H9 (cell line): Measurements from ENCODE around the gene TFDP1. TPM values are rescaled to one million over a fixed set of nuclear protein-coding genes. Genes with fewer than 3 reads are reported as not detected.
A peak's percentile ranks its signal among the peaks of the same experiment; 100 is the strongest.

Experiments used
- DNase-seq: peaks from one replicate; pipeline ENCODE4 v3.0.0-alpha.2; 2017
- H2AFZ ChIP-seq: one replicate; pipeline ENCODE4 v1.6.1; 2013; ENCODE audit warnings: mild to moderate bottlenecking, low read length, control low read depth, moderate library complexity
- H2AK5ac ChIP-seq: 2 replicates; pipeline ENCODE4 v1.6.1; 2013; ENCODE audit warnings: low read length, control low read depth, mixed read lengths; ENCODE audit not compliant: insufficient read length
- H2BK120ac ChIP-seq: one replicate; pipeline ENCODE4 v1.6.1; 2013; ENCODE audit warnings: low read depth, mild to moderate bottlenecking, low read length, control low read depth, inconsistent platforms; ENCODE audit not compliant: poor library complexity, severe bottlenecking
- H2BK12ac ChIP-seq: 2 replicates; pipeline ENCODE4 v1.6.1; 2013; ENCODE audit warnings: low read length, control low read depth, mixed read lengths, low read depth; ENCODE audit not compliant: insufficient read length
- H2BK15ac ChIP-seq: 2 replicates; pipeline ENCODE4 v1.6.1; 2013; ENCODE audit warnings: low read depth, low read length, control low read depth
- H2BK20ac ChIP-seq: one replicate; pipeline ENCODE4 v1.6.1; 2013; ENCODE audit warnings: low read depth, mild to moderate bottlenecking, low read length, control low read depth, inconsistent platforms; ENCODE audit not compliant: poor library complexity, severe bottlenecking
- H2BK5ac ChIP-seq: 2 replicates; pipeline ENCODE4 v1.6.1; 2013; ENCODE audit warnings: low read length, control low read depth, mixed read lengths; ENCODE audit not compliant: insufficient read length
- H3K14ac ChIP-seq: 2 replicates; pipeline ENCODE4 v1.6.1; 2013; ENCODE audit warnings: low read length, control low read depth; ENCODE audit not compliant: insufficient read depth
- H3K18ac ChIP-seq: 2 replicates; pipeline ENCODE4 v1.6.1; 2013; ENCODE audit warnings: low read depth, mild to moderate bottlenecking, mixed read lengths, low read length, control low read depth; ENCODE audit not compliant: insufficient read length
- H3K23ac ChIP-seq: 2 replicates; pipeline ENCODE4 v1.6.1; 2013; ENCODE audit warnings: low read length, control low read depth, mixed read lengths, low read depth; ENCODE audit not compliant: insufficient read length
- H3K23me2 ChIP-seq: 2 replicates; pipeline ENCODE4 v1.6.1; 2013; ENCODE audit warnings: low read depth, mild to moderate bottlenecking, mixed read lengths, low read length, control low read depth; ENCODE audit not compliant: insufficient read length, poor library complexity, severe bottlenecking
- H3K27ac ChIP-seq: 2 replicates; pipeline ENCODE4 v1.5.1; 2013; ENCODE audit warnings: low read length, control low read depth, mixed read lengths, low read depth; ENCODE audit not compliant: insufficient read length
- H3K27me3 ChIP-seq: 2 replicates; pipeline ENCODE4 v1.6.1; 2013; ENCODE audit warnings: low read length, control low read depth, inconsistent platforms; ENCODE audit not compliant: insufficient read depth
- H3K4ac ChIP-seq: 2 replicates; pipeline ENCODE4 v1.6.1; 2013; ENCODE audit warnings: low read depth, mild to moderate bottlenecking, control low read depth, inconsistent platforms, low read length, moderate library complexity
- H3K4me1 ChIP-seq: 2 replicates; pipeline ENCODE4 v1.6.1; 2013; ENCODE audit warnings: low read length, control low read depth, inconsistent platforms; ENCODE audit not compliant: insufficient read depth
- H3K4me2 ChIP-seq: 2 replicates; pipeline ENCODE4 v1.6.1; 2013; ENCODE audit warnings: low read length, control low read depth, mixed read lengths; ENCODE audit not compliant: insufficient read length, insufficient read depth
- H3K56ac ChIP-seq: 2 replicates; pipeline ENCODE4 v1.6.1; 2013; ENCODE audit warnings: low read depth, mild to moderate bottlenecking, mixed read lengths, low read length, control low read depth; ENCODE audit not compliant: insufficient read length
- H3K79me1 ChIP-seq: 2 replicates; pipeline ENCODE4 v1.6.1; 2013; ENCODE audit warnings: low read depth, mild to moderate bottlenecking, moderate library complexity, low read length, control low read depth, inconsistent platforms; ENCODE audit not compliant: insufficient read depth, poor library complexity, severe bottlenecking
- H3K79me2 ChIP-seq: 2 replicates; pipeline ENCODE4 v1.6.1; 2013; ENCODE audit warnings: low read length, control low read depth, inconsistent platforms; ENCODE audit not compliant: insufficient read depth
- H3K9ac ChIP-seq: 2 replicates; pipeline ENCODE4 v1.6.1; 2013; ENCODE audit warnings: low read length, control low read depth, mixed read lengths; ENCODE audit not compliant: insufficient read length; ENCODE audit errors: extremely low read depth
- H3K9me3 ChIP-seq: one replicate; pipeline ENCODE4 v1.6.1; 2013; ENCODE audit warnings: low read depth, low read length, inconsistent platforms; ENCODE audit not compliant: control insufficient read depth
- H3T11ph ChIP-seq: one replicate; pipeline ENCODE4 v1.6.1; 2013; ENCODE audit warnings: mild to moderate bottlenecking, low read length, control low read depth, inconsistent platforms
- H4K20me1 ChIP-seq: one replicate; pipeline ENCODE4 v1.6.1; 2013; ENCODE audit not compliant: control insufficient read depth, insufficient read length, insufficient read depth
- H4K5ac ChIP-seq: 2 replicates; pipeline ENCODE4 v1.6.1; 2013; ENCODE audit warnings: low read depth, mild to moderate bottlenecking, mixed read lengths, low read length, control low read depth; ENCODE audit not compliant: insufficient read length
- H4K8ac ChIP-seq: replicated peaks from 2 replicates; pipeline ENCODE4 v1.6.1; 2013; ENCODE audit warnings: low read length, control low read depth, mixed read lengths, low read depth; ENCODE audit not compliant: insufficient read length
- H4K91ac ChIP-seq: 2 replicates; pipeline ENCODE4 v1.6.1; 2013; ENCODE audit warnings: low read depth, mild to moderate bottlenecking, moderate library complexity, mixed read lengths, low read length, control low read depth; ENCODE audit not compliant: insufficient read length
- H3K27ac Mint-ChIP-seq, 3 experiments: 2 replicates in 2 of 3; 3 replicates in 1 of 3; pipeline ENCODE4 v1.8.0; 2020 to 2021; ENCODE audit warnings: mixed read lengths in 3 of 3, mild to moderate bottlenecking in 1 of 3, moderate library complexity in 1 of 3
- H3K27me3 Mint-ChIP-seq: 2 replicates; pipeline ENCODE4 v1.8.0; 2021; ENCODE audit warnings: low read depth, mild to moderate bottlenecking, moderate library complexity, mixed read lengths
- H3K36me3 Mint-ChIP-seq, 3 experiments: 2 replicates in 2 of 3; 3 replicates in 1 of 3; pipeline ENCODE4 v1.8.0; 2020 to 2021; ENCODE audit warnings: low read depth in 3 of 3, mixed read lengths in 3 of 3; ENCODE audit not compliant: insufficient read depth in 1 of 3
- H3K4me1 Mint-ChIP-seq, 2 experiments: 2 replicates each; pipeline ENCODE4 v1.8.0; 2020; ENCODE audit warnings: mixed read lengths in 2 of 2
- H3K4me3 Mint-ChIP-seq, 2 experiments: 2 replicates in 1 of 2; 3 replicates in 1 of 2; pipeline ENCODE4 v1.8.0; 2020 to 2021; ENCODE audit warnings: mild to moderate bottlenecking in 2 of 2, mixed read lengths in 2 of 2, moderate library complexity in 1 of 2
- H3K9me3 Mint-ChIP-seq, 2 experiments: 2 replicates in 1 of 2; 3 replicates in 1 of 2; pipeline ENCODE4 v1.8.0; 2020; ENCODE audit warnings: mild to moderate bottlenecking in 2 of 2, mixed read lengths in 2 of 2, moderate library complexity in 1 of 2
- WGBS: extraction: QIAGEN DNeasy Blood & Tissue Kit; methylation state at CpG from one replicate; pipeline ENCODE4 v1.1.7; 2013; ENCODE audit warnings: missing lambda C conversion rate, low lambda C conversion rate, mixed read lengths; ENCODE audit not compliant: insufficient read length; ENCODE audit errors: extremely low coverage; 5-methylcytosine and 5-hydroxymethylcytosine counted together
- total RNA-seq: library from RNA; stranded (reverse); gene quantifications from 2 replicates; pipeline ENCODE4 v1.2.1, GENCODE V29; 2021
- TF ChIP-seq, protein P1 (sequence below): fragments of 200-600 bp; sonication (generic); conservative IDR thresholded peaks from 3 replicates; pipeline ENCODE4 v1.8.0; 2021; ENCODE audit warnings: antibody characterized with exemption, mild to moderate bottlenecking

Gene TFDP1
- total RNA-seq, 1 experiment from 2014 or later: 111 TPM

DNA sequence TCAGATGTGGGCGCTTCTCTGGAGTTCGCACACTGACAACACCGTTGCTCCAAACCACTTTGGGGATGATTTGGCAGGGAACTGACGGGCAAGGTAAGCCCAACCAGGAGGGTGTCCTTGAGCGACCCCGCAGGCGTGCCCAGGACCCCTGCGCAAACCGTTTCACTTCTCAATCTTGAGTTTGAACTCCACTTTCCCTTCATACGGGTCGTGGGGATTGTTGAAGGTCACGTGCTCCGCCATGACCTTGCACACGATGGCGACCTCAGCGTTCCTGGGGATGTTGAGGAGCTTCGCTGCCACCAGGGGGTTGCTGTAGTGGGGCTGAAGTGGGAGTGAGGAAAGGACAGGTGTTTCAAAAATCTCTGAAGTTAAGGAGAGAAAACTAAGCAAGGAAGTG is 64.7 kb downstream of the TFDP1 start:
- no peak overlapping the region for H2BK12ac ChIP-seq
- no peak overlapping the region for H4K5ac ChIP-seq
- no peak overlapping the region for H3K18ac ChIP-seq
- H3T11ph ChIP-seq: no peak overlapping the region
- no peaks in the 10 kb centered on the region for H3K4me1 ChIP-seq
- H3K9ac ChIP-seq: no peak overlapping the region
- Mint-ChIP-seq H3K27me3 (peaks cover 10% of the 10 kb centered on the region), H3K4me1 (peaks cover 7% of the 10 kb centered on the region in 2 experiments), H3K4me3 (no peak overlapping the region), H3K27ac (peak overlapping the region in 1 of 3 experiments; percentile 76; a peak in 1 of 7 replicates), H3K9me3 (peaks cover 0 to 31% of the 10 kb centered on the region in 2 experiments; a peak in 2 of 5 replicates), H3K36me3 (peaks cover 0 to 41% (median 33%) of the 10 kb centered on the region in 3 experiments; a peak in 5 of 7 replicates)
- H2BK20ac ChIP-seq: no peak overlapping the region
- H2BK15ac ChIP-seq: no peak overlapping the region; the same call in 1 of the 2 replicates
- WGBS: no CpG with 5 or more reads among the region's 17 CpGs
- H3K27me3 ChIP-seq: no peaks in the 10 kb centered on the region
- no peak overlapping the region for H3K56ac ChIP-seq
- no peak overlapping the region for H2AFZ ChIP-seq
- H2AK5ac ChIP-seq: no peak overlapping the region
- no peak overlapping the region for H3K4ac ChIP-seq
- TF ChIP-seq, protein P1, sequence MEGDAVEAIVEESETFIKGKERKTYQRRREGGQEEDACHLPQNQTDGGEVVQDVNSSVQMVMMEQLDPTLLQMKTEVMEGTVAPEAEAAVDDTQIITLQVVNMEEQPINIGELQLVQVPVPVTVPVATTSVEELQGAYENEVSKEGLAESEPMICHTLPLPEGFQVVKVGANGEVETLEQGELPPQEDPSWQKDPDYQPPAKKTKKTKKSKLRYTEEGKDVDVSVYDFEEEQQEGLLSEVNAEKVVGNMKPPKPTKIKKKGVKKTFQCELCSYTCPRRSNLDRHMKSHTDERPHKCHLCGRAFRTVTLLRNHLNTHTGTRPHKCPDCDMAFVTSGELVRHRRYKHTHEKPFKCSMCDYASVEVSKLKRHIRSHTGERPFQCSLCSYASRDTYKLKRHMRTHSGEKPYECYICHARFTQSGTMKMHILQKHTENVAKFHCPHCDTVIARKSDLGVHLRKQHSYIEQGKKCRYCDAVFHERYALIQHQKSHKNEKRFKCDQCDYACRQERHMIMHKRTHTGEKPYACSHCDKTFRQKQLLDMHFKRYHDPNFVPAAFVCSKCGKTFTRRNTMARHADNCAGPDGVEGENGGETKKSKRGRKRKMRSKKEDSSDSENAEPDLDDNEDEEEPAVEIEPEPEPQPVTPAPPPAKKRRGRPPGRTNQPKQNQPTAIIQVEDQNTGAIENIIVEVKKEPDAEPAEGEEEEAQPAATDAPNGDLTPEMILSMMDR: peak; percentile 39; the same call in 2 of the 3 replicates
- H4K91ac ChIP-seq: no peak overlapping the region
- H3K14ac ChIP-seq: no peak overlapping the region
- H3K79me1 ChIP-seq: no peaks in the 10 kb centered on the region
- H4K20me1 ChIP-seq: no peaks in the 10 kb centered on the region
- no peak for DNase-seq
- H2BK120ac ChIP-seq: no peak overlapping the region
- no peaks in the 10 kb centered on the region for H3K9me3 ChIP-seq
- no peak overlapping the region for H3K23ac ChIP-seq
- no peaks in the 10 kb centered on the region for H3K23me2 ChIP-seq
- no peak overlapping the region for H3K27ac ChIP-seq
- H3K4me2 ChIP-seq: no peak overlapping the region
- H2BK5ac ChIP-seq: no peak overlapping the region
- no peak overlapping the region for H4K8ac ChIP-seq
- H3K79me2 ChIP-seq: no peaks in the 10 kb centered on the region
